Stimulated activated CD8-positive, alpha-beta memory T cell treated with anti-CD3 and anti-CD28 coated beads, Interleukin-15, amount 100 ng/mL, for 48 hours (primary cell): ENCODE measurements around the gene DCAF11.

Experiments
- DNase-seq, 2 donors: peaks; one replicate each; pipeline ENCODE4 v3.0.0-alpha.2; 2020; ENCODE audit warnings: low read depth in 2 of 2

The DCAF11 gene

GRCh38 chr14:24114532-24115421 lies at the start of gene DCAF11, which contains the start of gene NRL:
TSS of gene DCAF11 (plus strand) at chr14:24114777. CDS start at chr14:24115595, 818 bp downstream.
TSS of gene NRL (minus strand) at chr14:24114949. CDS start at chr14:24082848, 32,101 bp downstream.
- DNase-seq: peak; percentile 96 to 97

GRCh38 chr14:24064856-24065255 lies 49.7 kb upstream of the DCAF11 start:
- no peak for DNase-seq

GRCh38 chr14:24065408-24065807 lies 49.2 kb upstream of the DCAF11 start:
- no peak for DNase-seq

- no peak for DNase-seq
Measured at GRCh38 chr14:24066496-24067132, 48.0 kb upstream of the DCAF11 start.

GRCh38 chr14:24067133-24068082 lies 47.2 kb upstream of the DCAF11 start:
- DNase-seq: no peak

GRCh38 chr14:24068711-24069410 lies 45.7 kb upstream of the DCAF11 start:
- DNase-seq: no peak

GRCh38 chr14:24069411-24069735 lies 45.2 kb upstream of the DCAF11 start:
- no peak for DNase-seq

- no peak for DNase-seq
Measured at GRCh38 chr14:24070285-24071143, 44.1 kb upstream of the DCAF11 start.

- DNase-seq: peak; percentile 51 to 66
Measured at GRCh38 chr14:24071144-24071697, 43.4 kb upstream of the DCAF11 start, which contains the start of gene CPNE6. TSS of gene CPNE6 (plus strand) at chr14:24071562. CDS start at chr14:24072937, 1,375 bp downstream.

- no peak for DNase-seq
Measured at GRCh38 chr14:24071836-24072430, 42.6 kb upstream of the DCAF11 start.

- DNase-seq: no peak
Measured at GRCh38 chr14:24072436-24072835, 42.1 kb upstream of the DCAF11 start.

- DNase-seq: no peak
Measured at GRCh38 chr14:24072881-24073877, 41.4 kb upstream of the DCAF11 start.

GRCh38 chr14:24074625-24075484 lies 39.7 kb upstream of the DCAF11 start:
- no peak for DNase-seq

GRCh38 chr14:24075485-24076301 lies 38.9 kb upstream of the DCAF11 start:
- no peak for DNase-seq

- DNase-seq: no peak
Measured at GRCh38 chr14:24076302-24076601, 38.3 kb upstream of the DCAF11 start.

- DNase-seq: no peak
Measured at GRCh38 chr14:24077086-24077485, 37.5 kb upstream of the DCAF11 start.

GRCh38 chr14:24078146-24078545 lies 36.4 kb upstream of the DCAF11 start:
- DNase-seq: no peak
